Astrocyte (in vitro differentiated cells and primary cell): ENCODE results near the gene SPIRE1. TPM values are rescaled to one million over a fixed set of nuclear protein-coding genes. Genes with fewer than 3 reads are reported as not detected.

Experiments used
- DNase-seq: peaks from one replicate; pipeline ENCODE4 v3.0.0-alpha.2; 2010; ENCODE audit warnings: low read depth
- FAIRE-seq: peaks from 2 replicates; lab custom pipeline; 2011; peaks lifted over from hg19 to GRCh38; lab: Jason Lieb, UNC
- H2AFZ ChIP-seq: 2 replicates; pipeline ENCODE4 v1.6.0; 2012; ENCODE audit warnings: low read depth, low read length, inconsistent platforms
- H3K27ac ChIP-seq: 2 replicates; pipeline ENCODE4 v1.5.1; 2011; ENCODE audit warnings: low read depth, low read length, inconsistent platforms
- H3K27me3 ChIP-seq: 2 replicates; pipeline ENCODE4 v1.6.0; 2011; ENCODE audit warnings: low read length, inconsistent platforms; ENCODE audit not compliant: insufficient read depth
- H3K36me3 ChIP-seq: 2 replicates; pipeline ENCODE4 v1.5.1; 2011; ENCODE audit warnings: low read length, inconsistent platforms; ENCODE audit not compliant: insufficient read depth
- H3K4me1 ChIP-seq: 2 replicates; pipeline ENCODE4 v1.5.1; 2011; ENCODE audit warnings: low read length, inconsistent platforms; ENCODE audit not compliant: insufficient read depth
- H3K4me2 ChIP-seq: 2 replicates; pipeline ENCODE4 v1.6.0; 2012; ENCODE audit warnings: low read length, inconsistent platforms
- H3K4me3 ChIP-seq: 2 replicates; pipeline ENCODE4 v1.5.1; 2011; ENCODE audit warnings: low read depth, mild to moderate bottlenecking, low read length, inconsistent platforms; ENCODE audit not compliant: insufficient read depth
- H3K79me2 ChIP-seq: 2 replicates; pipeline ENCODE4 v1.6.0; 2012; ENCODE audit warnings: mild to moderate bottlenecking, low read length, inconsistent platforms; ENCODE audit not compliant: insufficient read depth
- H3K9ac ChIP-seq: 2 replicates; pipeline ENCODE4 v1.6.0; 2012; ENCODE audit warnings: mild to moderate bottlenecking, low read length, inconsistent platforms
- H3K9me3 ChIP-seq: 2 replicates; pipeline ENCODE4 v1.5.1; 2012; ENCODE audit warnings: low read depth, mild to moderate bottlenecking, low read length, inconsistent platforms; ENCODE audit not compliant: insufficient read depth
- H4K20me1 ChIP-seq: 2 replicates; pipeline ENCODE4 v1.6.0; 2012; ENCODE audit warnings: low read length, inconsistent platforms; ENCODE audit not compliant: insufficient read depth
- H3K27ac Mint-ChIP-seq: one replicate; pipeline ENCODE4 v1.8.0; 2021; ENCODE audit warnings: mild to moderate bottlenecking, mixed read lengths; ENCODE audit not compliant: unreplicated experiment
- H3K27me3 Mint-ChIP-seq: one replicate; pipeline ENCODE4 v1.8.0; 2021; ENCODE audit warnings: low read depth, mixed read lengths; ENCODE audit not compliant: unreplicated experiment
- H3K36me3 Mint-ChIP-seq: one replicate; pipeline ENCODE4 v1.8.0; 2021; ENCODE audit warnings: low read depth, mixed read lengths; ENCODE audit not compliant: unreplicated experiment
- H3K4me1 Mint-ChIP-seq: one replicate; pipeline ENCODE4 v1.8.0; 2021; ENCODE audit warnings: low read depth, mixed read lengths; ENCODE audit not compliant: unreplicated experiment
- H3K4me3 Mint-ChIP-seq: one replicate; pipeline ENCODE4 v1.8.0; 2021; ENCODE audit warnings: mild to moderate bottlenecking, moderate library complexity, mixed read lengths; ENCODE audit not compliant: unreplicated experiment
- H3K9me3 Mint-ChIP-seq: one replicate; pipeline ENCODE4 v1.8.0; 2021; ENCODE audit warnings: mild to moderate bottlenecking, mixed read lengths; ENCODE audit not compliant: unreplicated experiment
- CTCF ChIP-seq: IDR thresholded peaks from 2 replicates; pipeline ENCODE4 v1.5.1; 2011; ENCODE audit warnings: low read depth, mild to moderate bottlenecking, inconsistent platforms, low read length, moderate library complexity; ENCODE audit not compliant: insufficient read depth
- EZH2 ChIP-seq: IDR thresholded peaks from 2 replicates; pipeline ENCODE4 v1.6.1; 2012; ENCODE audit warnings: mild to moderate bottlenecking, low read length, inconsistent platforms; ENCODE audit not compliant: insufficient read depth
- total RNA-seq: library from RNA; stranded (reverse); gene quantifications from 2 replicates; pipeline ENCODE4 v1.2.1, GENCODE V29; 2021

The SPIRE1 gene
- total RNA-seq, 1 donor from 2014 or later = 42.0 TPM

GRCh38 chr18:12422936-12423335 is 235.0 kb downstream of the SPIRE1 start:
- no peak for DNase-seq
- peaks cover 7% of the 10 kb centered on the region for H3K79me2 ChIP-seq
- Mint-ChIP-seq H3K36me3 (peaks cover 5% of the 10 kb centered on the region), H3K4me1 (peaks cover 2% of the 10 kb centered on the region), H3K27ac (no peak overlapping the region), H3K9me3 (no peaks in the 10 kb centered on the region), H3K27me3 (no peaks in the 10 kb centered on the region), H3K4me3 (no peak overlapping the region)
- H3K27me3 ChIP-seq = no peaks in the 10 kb centered on the region
- H3K36me3 ChIP-seq = peaks cover 3% of the 10 kb centered on the region
- no peak overlapping the region for H3K27ac ChIP-seq
- TF ChIP-seq CTCF (no peak), EZH2 (no peak)
- no peaks in the 10 kb centered on the region for H3K4me1 ChIP-seq
- no peak overlapping the region for H2AFZ ChIP-seq
- H4K20me1 ChIP-seq = peaks cover 6% of the 10 kb centered on the region
- FAIRE-seq = no peak
- H3K9me3 ChIP-seq = peaks cover 3% of the 10 kb centered on the region
- no peak overlapping the region for H3K9ac ChIP-seq
- H3K4me3 ChIP-seq = no peak overlapping the region
- no peak overlapping the region for H3K4me2 ChIP-seq

GRCh38 chr18:12421732-12422131 is 236.2 kb downstream of the SPIRE1 start:
- FAIRE-seq = no peak
- Mint-ChIP-seq H3K4me3 (no peak overlapping the region), H3K27ac (peak overlapping the region; percentile 26), H3K9me3 (no peaks in the 10 kb centered on the region), H3K27me3 (no peaks in the 10 kb centered on the region), H3K36me3 (peaks cover 4% of the 10 kb centered on the region), H3K4me1 (peaks cover 7% of the 10 kb centered on the region)
- Histone ChIP-seq H3K27ac (no peak overlapping the region), H3K36me3 (no peaks in the 10 kb centered on the region), H3K4me1 (no peaks in the 10 kb centered on the region), H4K20me1 (peaks cover 6% of the 10 kb centered on the region), H2AFZ (no peak overlapping the region), H3K27me3 (no peaks in the 10 kb centered on the region), H3K4me3 (no peak overlapping the region), H3K9me3 (no peaks in the 10 kb centered on the region), H3K4me2 (no peak overlapping the region), H3K79me2 (peaks cover 7% of the 10 kb centered on the region), H3K9ac (no peak overlapping the region)
- no peak for TF ChIP-seq EZH2
- TF ChIP-seq CTCF = no peak
- DNase-seq = no peak

- Mint-ChIP-seq H3K9me3 (no peaks in the 10 kb centered on the region), H3K36me3 (peaks cover 4% of the 10 kb centered on the region), H3K27ac (peak overlapping the region; percentile 50), H3K4me1 (peaks cover 10% of the 10 kb centered on the region), H3K4me3 (peak overlapping the region; percentile 74), H3K27me3 (no peaks in the 10 kb centered on the region)
- no peak overlapping the region for H3K4me3 ChIP-seq
- no peak overlapping the region for H3K27ac ChIP-seq
- no peaks in the 10 kb centered on the region for H3K27me3 ChIP-seq
- H3K9me3 ChIP-seq = no peaks in the 10 kb centered on the region
- peaks cover 6% of the 10 kb centered on the region for H4K20me1 ChIP-seq
- TF ChIP-seq EZH2 (no peak), CTCF (no peak)
- FAIRE-seq = no peak
- no peak for DNase-seq
- H2AFZ ChIP-seq = no peak overlapping the region
- no peaks in the 10 kb centered on the region for H3K4me1 ChIP-seq
- peaks cover 7% of the 10 kb centered on the region for H3K79me2 ChIP-seq
- peak overlapping the region; percentile 52 for H3K4me2 ChIP-seq
- H3K9ac ChIP-seq = no peak overlapping the region
- no peaks in the 10 kb centered on the region for H3K36me3 ChIP-seq
Observed at GRCh38 chr18:12420821-12421421, 237.0 kb downstream of the SPIRE1 start.
